Caco-2 (cell line): ENCODE data around the gene TEX101. TPM values are rescaled to one million over a fixed set of nuclear protein-coding genes. Genes with fewer than 3 reads are reported as not detected.

Experiments
- BruUV-seq: library from RNA; stranded (reverse); fragments of 400-500 nt; replicated peaks from 2 replicates; lab custom pipeline; 2021; lab: Mats Ljungman, UMichigan
- CTCF ChIA-PET: fragments of 300-600 bp; sonication (Branson Sonifier 250); formaldehyde crosslinking; loops from one replicate; lab custom pipeline; 2022; ENCODE audit warnings: antibody characterized with exemption; lab: Charles Lee
- POLR2A ChIA-PET: fragments of 300-600 bp; sonication (Branson Sonifier 250); formaldehyde crosslinking; loops from one replicate; lab custom pipeline; 2022; ENCODE audit warnings: antibody characterized with exemption; lab: Charles Lee
- DNase-seq, 2 experiments: peaks; one replicate each; pipeline versions ENCODE4 v3.0.0 to v3.0.0-alpha.2; 2020 to 2022
- H3K27me3 ChIP-seq: replicated peaks from 2 replicates; pipeline ENCODE4 v1.6.0; 2011; ENCODE audit warnings: low read length; ENCODE audit not compliant: control insufficient read depth, insufficient read depth
- H3K36me3 ChIP-seq: 2 replicates; pipeline ENCODE4 v1.5.1; 2011; ENCODE audit warnings: low read length; ENCODE audit not compliant: control insufficient read depth, insufficient read depth
- H3K4me1 ChIP-seq: fragments of 250-450 bp; sonication (Bioruptor Pico); 2 replicates; pipeline ENCODE4 v1.5.1; 2020; ENCODE audit warnings: mild to moderate bottlenecking
- H3K4me3 ChIP-seq: 2 replicates; pipeline ENCODE4 v1.5.1; 2011; ENCODE audit warnings: low read depth, mild to moderate bottlenecking, control low read depth, low read length
- H3K9me3 ChIP-seq: fragments of 250-450 bp; sonication (Bioruptor Pico); 2 replicates; pipeline ENCODE4 v1.5.1; 2020; ENCODE audit warnings: mild to moderate bottlenecking, moderate library complexity
- H3K27ac Mint-ChIP-seq: one replicate; pipeline ENCODE4 v1.8.0; 2022; ENCODE audit warnings: mixed read lengths; ENCODE audit not compliant: unreplicated experiment
- H3K27me3 Mint-ChIP-seq: one replicate; pipeline ENCODE4 v1.8.0; 2022; ENCODE audit warnings: mixed read lengths; ENCODE audit not compliant: insufficient read depth, unreplicated experiment
- H3K36me3 Mint-ChIP-seq: one replicate; pipeline ENCODE4 v1.8.0; 2022; ENCODE audit warnings: mild to moderate bottlenecking, mixed read lengths; ENCODE audit not compliant: insufficient read depth, unreplicated experiment
- H3K4me1 Mint-ChIP-seq: one replicate; pipeline ENCODE4 v1.8.0; 2022; ENCODE audit warnings: low read depth, mixed read lengths; ENCODE audit not compliant: unreplicated experiment
- H3K4me3 Mint-ChIP-seq: one replicate; pipeline ENCODE4 v1.8.0; 2022; ENCODE audit warnings: mild to moderate bottlenecking, moderate library complexity, mixed read lengths; ENCODE audit not compliant: unreplicated experiment
- H3K9me3 Mint-ChIP-seq: one replicate; pipeline ENCODE4 v1.8.0; 2022; ENCODE audit warnings: mixed read lengths; ENCODE audit not compliant: unreplicated experiment
- intact Hi-C: fragments of 100-400 bp; cut with micrococcal nuclease; formaldehyde crosslinking; loops from one replicate; pipeline ENCODE4 v1.10.0; 2022; ENCODE audit not compliant: unreplicated experiment
- total RNA-seq: library from RNA; stranded (reverse); gene quantifications from 2 replicates; pipeline ENCODE4 v1.2.3, GENCODE V29; 2022
- TF ChIP-seq, protein P1 (sequence below), 2 experiments: fragments of 200-600 bp in 1 of 2; IDR thresholded peaks; 1 replicate in 1 of 2; 2 replicates in 1 of 2; pipeline versions ENCODE4 v1.5.1 to v1.8.0; 2011 to 2022; ENCODE audit warnings: antibody characterized with exemption in 1 of 2, control low read depth in 1 of 2, inconsistent platforms in 1 of 2, low read depth in 1 of 2, low read length in 1 of 2, mild to moderate bottlenecking in 1 of 2, moderate library complexity in 1 of 2; ENCODE audit not compliant: insufficient read depth in 1 of 2, severe bottlenecking in 1 of 2, unreplicated experiment in 1 of 2

Gene TEX101
- total RNA-seq, 1 experiment from 2014 or later = not detected

DNA sequence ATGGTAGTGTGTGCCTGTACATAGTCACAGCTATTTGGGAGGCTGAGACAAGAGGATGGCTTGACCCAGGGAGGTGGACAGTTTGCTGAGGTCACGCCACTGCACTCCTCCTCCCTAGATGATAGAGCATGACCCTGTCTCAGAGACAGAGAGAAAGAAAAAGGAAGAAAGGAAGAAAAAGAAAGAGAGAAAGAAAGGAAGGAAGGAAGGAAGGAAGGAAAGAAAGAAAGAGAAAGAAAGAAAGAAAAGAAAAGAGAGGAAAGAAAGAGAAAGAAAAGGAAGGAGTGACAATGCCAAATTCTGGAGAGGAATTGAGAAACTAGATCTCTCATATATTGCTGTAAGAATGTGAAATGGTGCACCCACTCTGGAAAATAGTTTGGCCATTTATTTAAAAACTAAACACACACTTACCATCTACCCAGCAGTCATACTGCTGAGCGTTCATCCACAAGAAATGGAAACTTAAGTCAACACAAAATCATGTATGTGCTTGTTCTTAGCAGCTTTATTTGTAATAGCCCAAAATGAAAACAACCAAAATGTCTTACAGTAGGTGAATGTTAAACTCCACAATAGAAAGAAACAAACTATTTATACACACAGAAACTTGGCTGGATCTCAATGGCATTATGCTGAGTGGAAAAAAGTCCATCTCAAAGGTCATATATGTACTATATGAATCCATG lies 7.5 kb downstream of the TEX101 start:
- H3K27ac Mint-ChIP-seq = no peak overlapping the region

DNA sequence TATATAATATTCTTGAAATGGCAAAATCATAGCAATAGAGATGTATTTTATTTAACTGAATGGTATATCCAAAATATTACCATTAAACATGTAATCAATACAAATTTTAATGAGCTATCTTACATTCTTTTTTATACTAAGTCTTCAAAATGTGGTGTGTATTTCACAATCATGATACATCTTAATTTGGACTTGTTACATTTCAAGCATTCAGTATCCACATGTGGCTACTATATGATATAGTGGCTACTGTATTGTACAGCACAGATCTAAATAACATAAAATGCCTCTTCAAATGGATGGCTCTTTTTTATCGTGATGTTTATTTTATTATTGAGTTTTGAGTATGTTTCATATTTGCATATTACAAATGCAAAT lies 8.0 kb downstream of the TEX101 start:
- intact Hi-C loops = no loop called here
- ChIA-PET CTCF (no interaction called here), POLR2A (no interaction called here)
- no peaks in the 10 kb centered on the region for H3K9me3 ChIP-seq
- no peak for DNase-seq
- Mint-ChIP-seq H3K27me3 (no peaks in the 10 kb centered on the region), H3K36me3 (no peaks in the 10 kb centered on the region), H3K9me3 (peaks cover 6% of the 10 kb centered on the region), H3K4me1 (peaks cover 13% of the 10 kb centered on the region), H3K27ac (no peak overlapping the region), H3K4me3 (no peak overlapping the region)
- H3K27me3 ChIP-seq = no peaks in the 10 kb centered on the region
- H3K36me3 ChIP-seq = no peaks in the 10 kb centered on the region
- peaks cover 10% of the 10 kb centered on the region for H3K4me1 ChIP-seq
- H3K4me3 ChIP-seq = no peak overlapping the region
- no TSS peak for BruUV-seq
- TF ChIP-seq, protein P1, sequence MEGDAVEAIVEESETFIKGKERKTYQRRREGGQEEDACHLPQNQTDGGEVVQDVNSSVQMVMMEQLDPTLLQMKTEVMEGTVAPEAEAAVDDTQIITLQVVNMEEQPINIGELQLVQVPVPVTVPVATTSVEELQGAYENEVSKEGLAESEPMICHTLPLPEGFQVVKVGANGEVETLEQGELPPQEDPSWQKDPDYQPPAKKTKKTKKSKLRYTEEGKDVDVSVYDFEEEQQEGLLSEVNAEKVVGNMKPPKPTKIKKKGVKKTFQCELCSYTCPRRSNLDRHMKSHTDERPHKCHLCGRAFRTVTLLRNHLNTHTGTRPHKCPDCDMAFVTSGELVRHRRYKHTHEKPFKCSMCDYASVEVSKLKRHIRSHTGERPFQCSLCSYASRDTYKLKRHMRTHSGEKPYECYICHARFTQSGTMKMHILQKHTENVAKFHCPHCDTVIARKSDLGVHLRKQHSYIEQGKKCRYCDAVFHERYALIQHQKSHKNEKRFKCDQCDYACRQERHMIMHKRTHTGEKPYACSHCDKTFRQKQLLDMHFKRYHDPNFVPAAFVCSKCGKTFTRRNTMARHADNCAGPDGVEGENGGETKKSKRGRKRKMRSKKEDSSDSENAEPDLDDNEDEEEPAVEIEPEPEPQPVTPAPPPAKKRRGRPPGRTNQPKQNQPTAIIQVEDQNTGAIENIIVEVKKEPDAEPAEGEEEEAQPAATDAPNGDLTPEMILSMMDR (IDR thresholded peaks at IDR 0.05; ENCODE audit: insufficient read depth in 1 of 2, low read depth in 1 of 2, low read length in 1 of 2, severe bottlenecking in 1 of 2, unreplicated experiment in 1 of 2) = no peak

More for the DNA sequence above, 7.5 kb downstream of the TEX101 start:
- Histone ChIP-seq H3K9me3 (no peaks in the 10 kb centered on the region), H3K4me3 (no peak overlapping the region), H3K27me3 (no peaks in the 10 kb centered on the region), H3K4me1 (peaks cover 16% of the 10 kb centered on the region), H3K36me3 (no peaks in the 10 kb centered on the region)
- ChIA-PET CTCF (no interaction called here), POLR2A (no interaction called here)
- no TSS peak for BruUV-seq
- Mint-ChIP-seq H3K4me3 (no peak overlapping the region), H3K9me3 (peaks cover 10% of the 10 kb centered on the region), H3K27me3 (no peaks in the 10 kb centered on the region), H3K4me1 (peaks cover 13% of the 10 kb centered on the region), H3K36me3 (peaks cover 2% of the 10 kb centered on the region)
- no peak for DNase-seq
- intact Hi-C loops = no loop called here
- TF ChIP-seq, protein P1 (IDR thresholded peaks at IDR 0.05; ENCODE audit: insufficient read depth in 1 of 2, low read depth in 1 of 2, low read length in 1 of 2, severe bottlenecking in 1 of 2, unreplicated experiment in 1 of 2) = no peak

DNA sequence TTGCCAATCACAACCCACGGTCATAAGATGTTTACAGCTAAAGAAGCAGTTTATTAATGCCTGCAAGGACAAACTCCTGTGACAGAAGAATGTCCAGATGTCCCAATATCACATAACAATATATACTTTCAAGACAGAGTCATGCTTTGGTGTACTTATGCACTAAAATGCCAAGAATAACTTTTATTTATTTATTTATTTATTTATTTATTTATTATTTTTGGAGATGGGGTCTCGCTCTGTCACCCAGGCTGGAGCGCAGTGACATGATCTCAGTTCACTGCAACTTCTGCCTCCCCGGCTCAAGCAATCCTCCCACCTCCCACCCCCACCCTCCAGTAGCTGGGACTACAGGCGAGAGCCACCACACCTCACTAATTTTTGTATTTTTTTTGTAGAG lies 9.1 kb downstream of the TEX101 start:
- Mint-ChIP-seq H3K4me1 (peaks cover 13% of the 10 kb centered on the region), H3K4me3 (no peak overlapping the region), H3K27ac (no peak overlapping the region), H3K27me3 (no peaks in the 10 kb centered on the region), H3K36me3 (no peaks in the 10 kb centered on the region), H3K9me3 (peaks cover 6% of the 10 kb centered on the region)
- H3K27me3 ChIP-seq = no peaks in the 10 kb centered on the region
- POLR2A ChIA-PET = no interaction called here
- peaks cover 3% of the 10 kb centered on the region; the same call in 1 of the 2 replicates for H3K4me1 ChIP-seq
- TF ChIP-seq, protein P1 (IDR thresholded peaks at IDR 0.05; ENCODE audit: insufficient read depth in 1 of 2, low read depth in 1 of 2, low read length in 1 of 2, severe bottlenecking in 1 of 2, unreplicated experiment in 1 of 2) = no peak
- no peak for DNase-seq
- intact Hi-C loops = no loop called here
- no peaks in the 10 kb centered on the region for H3K36me3 ChIP-seq
- no peak overlapping the region for H3K4me3 ChIP-seq
- CTCF ChIA-PET = no interaction called here
- H3K9me3 ChIP-seq = no peaks in the 10 kb centered on the region
- BruUV-seq = no TSS peak
